Caco-2 (cell line): Measurements from ENCODE around the gene KRT34. TPM values are rescaled to one million over a fixed set of nuclear protein-coding genes. Genes with fewer than 3 reads are reported as not detected.
"Not testable (repeated sequence)": the region's sequence is repeated elsewhere in the genome, so short reads cannot be mapped to it uniquely, and the experiment has no call there.

Experiments used
- BruUV-seq: library from RNA; stranded (reverse); fragments of 400-500 nt; replicated peaks from 2 replicates; lab custom pipeline; 2021; lab: Mats Ljungman, UMichigan
- CTCF ChIA-PET: fragments of 300-600 bp; sonication (Branson Sonifier 250); formaldehyde crosslinking; loops from one replicate; lab custom pipeline; 2022; ENCODE audit warnings: antibody characterized with exemption; lab: Charles Lee
- POLR2A ChIA-PET: fragments of 300-600 bp; sonication (Branson Sonifier 250); formaldehyde crosslinking; loops from one replicate; lab custom pipeline; 2022; ENCODE audit warnings: antibody characterized with exemption; lab: Charles Lee
- DNase-seq, 2 experiments: peaks; one replicate each; pipeline versions ENCODE4 v3.0.0 to v3.0.0-alpha.2; 2020 to 2022
- H3K27me3 ChIP-seq: replicated peaks from 2 replicates; pipeline ENCODE4 v1.6.0; 2011; ENCODE audit warnings: low read length; ENCODE audit not compliant: control insufficient read depth, insufficient read depth
- H3K36me3 ChIP-seq: 2 replicates; pipeline ENCODE4 v1.5.1; 2011; ENCODE audit warnings: low read length; ENCODE audit not compliant: control insufficient read depth, insufficient read depth
- H3K4me1 ChIP-seq: fragments of 250-450 bp; sonication (Bioruptor Pico); 2 replicates; pipeline ENCODE4 v1.5.1; 2020; ENCODE audit warnings: mild to moderate bottlenecking
- H3K4me3 ChIP-seq: 2 replicates; pipeline ENCODE4 v1.5.1; 2011; ENCODE audit warnings: low read depth, mild to moderate bottlenecking, control low read depth, low read length
- H3K9me3 ChIP-seq: fragments of 250-450 bp; sonication (Bioruptor Pico); 2 replicates; pipeline ENCODE4 v1.5.1; 2020; ENCODE audit warnings: mild to moderate bottlenecking, moderate library complexity
- H3K27ac Mint-ChIP-seq: one replicate; pipeline ENCODE4 v1.8.0; 2022; ENCODE audit warnings: mixed read lengths; ENCODE audit not compliant: unreplicated experiment
- H3K27me3 Mint-ChIP-seq: one replicate; pipeline ENCODE4 v1.8.0; 2022; ENCODE audit warnings: mixed read lengths; ENCODE audit not compliant: insufficient read depth, unreplicated experiment
- H3K36me3 Mint-ChIP-seq: one replicate; pipeline ENCODE4 v1.8.0; 2022; ENCODE audit warnings: mild to moderate bottlenecking, mixed read lengths; ENCODE audit not compliant: insufficient read depth, unreplicated experiment
- H3K4me1 Mint-ChIP-seq: one replicate; pipeline ENCODE4 v1.8.0; 2022; ENCODE audit warnings: low read depth, mixed read lengths; ENCODE audit not compliant: unreplicated experiment
- H3K4me3 Mint-ChIP-seq: one replicate; pipeline ENCODE4 v1.8.0; 2022; ENCODE audit warnings: mild to moderate bottlenecking, moderate library complexity, mixed read lengths; ENCODE audit not compliant: unreplicated experiment
- H3K9me3 Mint-ChIP-seq: one replicate; pipeline ENCODE4 v1.8.0; 2022; ENCODE audit warnings: mixed read lengths; ENCODE audit not compliant: unreplicated experiment
- intact Hi-C: fragments of 100-400 bp; cut with micrococcal nuclease; formaldehyde crosslinking; loops from one replicate; pipeline ENCODE4 v1.10.0; 2022; ENCODE audit not compliant: unreplicated experiment
- total RNA-seq: library from RNA; stranded (reverse); gene quantifications from 2 replicates; pipeline ENCODE4 v1.2.3, GENCODE V29; 2022
- TF ChIP-seq, protein P1 (sequence below), 2 experiments: fragments of 200-600 bp in 1 of 2; IDR thresholded peaks; 1 replicate in 1 of 2; 2 replicates in 1 of 2; pipeline versions ENCODE4 v1.5.1 to v1.8.0; 2011 to 2022; ENCODE audit warnings: antibody characterized with exemption in 1 of 2, control low read depth in 1 of 2, inconsistent platforms in 1 of 2, low read depth in 1 of 2, low read length in 1 of 2, mild to moderate bottlenecking in 1 of 2, moderate library complexity in 1 of 2; ENCODE audit not compliant: insufficient read depth in 1 of 2, severe bottlenecking in 1 of 2, unreplicated experiment in 1 of 2

KRT34 gene
- total RNA-seq, 1 experiment from 2014 or later: not detected

- intact Hi-C loops: no loop called here
Measured at GRCh38 chr17:41428591-41429291, 46.6 kb upstream of the KRT34 start.

DNA sequence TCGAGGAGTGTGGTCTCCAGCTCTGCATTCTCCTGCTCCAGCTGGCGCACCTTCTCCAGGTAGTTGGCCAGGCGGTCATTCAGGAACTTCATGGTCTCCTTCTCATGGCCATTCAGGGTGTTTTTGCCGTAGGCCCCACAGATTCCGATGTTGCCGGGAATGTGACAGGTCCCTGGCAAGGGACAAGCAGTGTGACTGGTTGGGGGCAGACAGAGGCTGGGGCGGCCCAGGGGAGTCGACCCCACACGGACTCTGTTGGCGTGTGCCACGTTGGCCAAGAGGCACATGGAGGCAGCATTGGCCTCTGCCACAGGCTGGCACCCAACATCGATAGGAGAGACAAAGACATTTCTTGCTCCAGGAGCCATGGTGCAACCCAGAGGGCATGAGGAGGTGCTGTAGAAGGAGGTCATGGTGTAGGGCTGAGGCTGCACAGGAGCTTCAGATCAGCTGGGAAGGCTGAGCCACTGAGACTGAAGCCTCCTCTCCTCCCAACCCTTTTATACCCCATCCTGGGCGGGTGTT, 42.1 kb upstream of the KRT34 start, which contains the start of gene KRT37:
KRT37 (minus strand) TSS at position 475 of the 525 bp plus-strand sequence; CDS start at position 413, 62 bp downstream.
- H3K36me3 ChIP-seq: no peaks in the 10 kb centered on the region
- no peaks in the 10 kb centered on the region for H3K9me3 ChIP-seq
- no peaks in the 10 kb centered on the region for H3K27me3 ChIP-seq
- Mint-ChIP-seq H3K4me1 (peaks cover 20% of the 10 kb centered on the region), H3K27me3 (no peaks in the 10 kb centered on the region), H3K9me3 (no peaks in the 10 kb centered on the region), H3K36me3 (no peaks in the 10 kb centered on the region), H3K27ac (no peak within 1 kb of the TSS), H3K4me3 (no peak within 1 kb of the TSS)
- TF ChIP-seq, protein P1, sequence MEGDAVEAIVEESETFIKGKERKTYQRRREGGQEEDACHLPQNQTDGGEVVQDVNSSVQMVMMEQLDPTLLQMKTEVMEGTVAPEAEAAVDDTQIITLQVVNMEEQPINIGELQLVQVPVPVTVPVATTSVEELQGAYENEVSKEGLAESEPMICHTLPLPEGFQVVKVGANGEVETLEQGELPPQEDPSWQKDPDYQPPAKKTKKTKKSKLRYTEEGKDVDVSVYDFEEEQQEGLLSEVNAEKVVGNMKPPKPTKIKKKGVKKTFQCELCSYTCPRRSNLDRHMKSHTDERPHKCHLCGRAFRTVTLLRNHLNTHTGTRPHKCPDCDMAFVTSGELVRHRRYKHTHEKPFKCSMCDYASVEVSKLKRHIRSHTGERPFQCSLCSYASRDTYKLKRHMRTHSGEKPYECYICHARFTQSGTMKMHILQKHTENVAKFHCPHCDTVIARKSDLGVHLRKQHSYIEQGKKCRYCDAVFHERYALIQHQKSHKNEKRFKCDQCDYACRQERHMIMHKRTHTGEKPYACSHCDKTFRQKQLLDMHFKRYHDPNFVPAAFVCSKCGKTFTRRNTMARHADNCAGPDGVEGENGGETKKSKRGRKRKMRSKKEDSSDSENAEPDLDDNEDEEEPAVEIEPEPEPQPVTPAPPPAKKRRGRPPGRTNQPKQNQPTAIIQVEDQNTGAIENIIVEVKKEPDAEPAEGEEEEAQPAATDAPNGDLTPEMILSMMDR (IDR thresholded peaks at IDR 0.05; ENCODE audit: insufficient read depth in 1 of 2, low read depth in 1 of 2, low read length in 1 of 2, severe bottlenecking in 1 of 2, unreplicated experiment in 1 of 2): no peak
- intact Hi-C loops: no loop called here
- no TSS peak for BruUV-seq
- CTCF ChIA-PET: no interaction called here
- peaks cover 14% of the 10 kb centered on the region for H3K4me1 ChIP-seq
- POLR2A ChIA-PET: interaction anchor here (0.6 kb wide), 1 partner anchor 466 kb away, joined by 3 read pairs; no protein-coding TSS in a partner anchor
- H3K4me3 ChIP-seq: no peak within 1 kb of the TSS
- DNase-seq: no peak

More at GRCh38 chr17:41428591-41429291, 46.6 kb upstream of the KRT34 start:
- Histone ChIP-seq H3K36me3 (no peaks in the 10 kb centered on the region), H3K27me3 (no peaks in the 10 kb centered on the region), H3K9me3 (no peaks in the 10 kb centered on the region), H3K4me3 (no peak overlapping the region), H3K4me1 (peaks cover 20% of the 10 kb centered on the region)
- Mint-ChIP-seq H3K9me3 (no peaks in the 10 kb centered on the region), H3K27me3 (no peaks in the 10 kb centered on the region), H3K4me1 (peaks cover 13% of the 10 kb centered on the region), H3K36me3 (no peaks in the 10 kb centered on the region), H3K4me3 (no peak overlapping the region), H3K27ac (no peak overlapping the region)
- DNase-seq: no peak
- ChIA-PET POLR2A (no interaction called here), CTCF (interaction anchor here (0.8 kb wide), 1 partner anchor 23 kb away, joined by 3 read pairs; no protein-coding TSS in a partner anchor)
- TF ChIP-seq, protein P1 (IDR thresholded peaks at IDR 0.05; ENCODE audit: insufficient read depth in 1 of 2, low read depth in 1 of 2, low read length in 1 of 2, severe bottlenecking in 1 of 2, unreplicated experiment in 1 of 2): no peak
- BruUV-seq: no TSS peak

DNA sequence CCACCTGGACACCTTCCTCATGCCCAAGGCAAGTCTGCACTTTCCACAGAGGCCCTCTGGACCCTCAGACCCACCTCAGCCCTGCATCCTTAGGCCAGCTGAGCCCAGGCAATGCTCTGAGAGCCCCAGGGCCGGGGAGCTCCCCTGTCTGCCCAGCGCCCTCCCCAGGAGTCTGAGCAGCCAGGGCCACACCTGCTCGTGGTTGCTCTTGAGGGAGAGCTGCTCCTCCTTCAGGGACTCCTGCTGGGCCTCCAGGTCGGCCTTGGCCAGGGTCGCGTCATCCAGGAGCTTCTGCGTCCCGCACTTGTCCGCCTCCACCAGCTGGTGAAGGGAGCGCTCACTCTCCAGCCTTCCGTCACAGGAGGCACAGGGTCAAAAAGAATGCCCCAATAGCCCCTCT, 40.5 kb upstream of the KRT34 start:
- intact Hi-C loops, H3K27me3 ChIP-seq, BruUV-seq, H3K27me3 Mint-ChIP-seq, DNase-seq, H3K36me3 Mint-ChIP-seq, H3K4me3 Mint-ChIP-seq, CTCF ChIA-PET, H3K9me3 ChIP-seq, H3K9me3 Mint-ChIP-seq, H3K27ac Mint-ChIP-seq, H3K36me3 ChIP-seq, H3K4me3 ChIP-seq, POLR2A ChIA-PET: not testable (repeated sequence)
- peaks cover 14% of the 10 kb centered on the region for H3K4me1 ChIP-seq
- H3K4me1 Mint-ChIP-seq: peaks cover 23% of the 10 kb centered on the region
